GM21723 (cell line): ENCODE data around the gene KIF19.

Experiments used
- ATAC-seq: cut with Tn5 transposase; IDR thresholded peaks from one replicate; pipeline ENCODE4 v1.9.1; 2021; ENCODE audit warnings: mild to moderate bottlenecking, moderate library complexity; ENCODE audit not compliant: unreplicated experiment

The KIF19 gene

GRCh38 chr17:74339537-74340195 is 13.6 kb downstream of the KIF19 start:
- no peak for ATAC-seq

- no peak for ATAC-seq
Observed at GRCh38 chr17:74340470-74341023, 14.5 kb downstream of the KIF19 start.

- ATAC-seq, result no peak
Observed at GRCh38 chr17:74342224-74342623, 16.2 kb downstream of the KIF19 start.

GRCh38 chr17:74343121-74343520 is 17.1 kb downstream of the KIF19 start:
- no peak for ATAC-seq

- ATAC-seq, result no peak
Observed at GRCh38 chr17:74343526-74344284, 17.7 kb downstream of the KIF19 start.

- no peak for ATAC-seq
Observed at GRCh38 chr17:74344658-74345057, 18.6 kb downstream of the KIF19 start.

GRCh38 chr17:74345433-74346241 is 19.6 kb downstream of the KIF19 start:
- no peak for ATAC-seq

- no peak for ATAC-seq
Observed at GRCh38 chr17:74347646-74348045, 21.6 kb downstream of the KIF19 start.

GRCh38 chr17:74349120-74349519 is 23.1 kb downstream of the KIF19 start:
- no peak for ATAC-seq

GRCh38 chr17:74350486-74350885 is 24.5 kb downstream of the KIF19 start:
- ATAC-seq, result no peak

- ATAC-seq, result no peak
Observed at GRCh38 chr17:74351552-74352210, 25.7 kb downstream of the KIF19 start.

GRCh38 chr17:74353446-74354060 is 27.5 kb downstream of the KIF19 start:
- ATAC-seq, result no peak

- ATAC-seq, result no peak
Observed at GRCh38 chr17:74354123-74354522, 28.1 kb downstream of the KIF19 start.

GRCh38 chr17:74354561-74354960 is 28.5 kb downstream of the KIF19 start:
- ATAC-seq, result no peak

GRCh38 chr17:74355065-74355464 is 29.0 kb downstream of the KIF19 start:
- ATAC-seq, result no peak

- ATAC-seq, result no peak
Observed at GRCh38 chr17:74356646-74357465, 30.8 kb downstream of the KIF19 start.

- no peak for ATAC-seq
Observed at GRCh38 chr17:74357466-74357809, 31.4 kb downstream of the KIF19 start.

GRCh38 chr17:74358697-74359096 is 32.7 kb downstream of the KIF19 start:
- ATAC-seq, result no peak

GRCh38 chr17:74359916-74360315 is 33.9 kb downstream of the KIF19 start:
- ATAC-seq, result no peak

GRCh38 chr17:74360899-74361229 is 34.8 kb downstream of the KIF19 start:
- ATAC-seq, result no peak
